GM12878 (cell line): Measurements from ENCODE around the gene PGAM2. TPM values are rescaled to one million over a fixed set of nuclear protein-coding genes. Genes with fewer than 3 reads are reported as not detected.

ENCODE experiments used
- ATAC-seq: fragments of 200-7000 bp; cut with Tn5 transposase; 3 replicates; pipeline ENCODE4 v1.9.1; 2020; ENCODE audit warnings: mild to moderate bottlenecking, moderate library complexity
- BruUV-seq: library from RNA; stranded (reverse); fragments of 400-500 nt; replicated peaks from 2 replicates; lab custom pipeline; 2021; lab: Mats Ljungman, UMichigan
- CTCF ChIA-PET: fragments of 300-600 bp; sonication (Branson Sonifier 250); formaldehyde crosslinking; extraction: SDS; loops from one replicate; lab custom pipeline; 2021; ENCODE audit warnings: inconsistent platforms; lab: Yijun Ruan, JAX
- POLR2A ChIA-PET: fragments of 350-600 bp; formaldehyde crosslinking; extraction: SDS; loops from one replicate; lab custom pipeline; 2021; ENCODE audit warnings: inconsistent platforms; lab: Charles Lee
- RAD21 ChIA-PET: fragments of 300-600 bp; sonication (Branson Sonifier 250); formaldehyde crosslinking; loops from one replicate; lab custom pipeline; 2023; ENCODE audit warnings: antibody characterized with exemption; ENCODE audit not compliant: unreplicated experiment; lab: Charles Lee
- SMC1A ChIA-PET: fragments of 300-600 bp; sonication (Branson Sonifier 250); formaldehyde crosslinking; loops from one replicate; lab custom pipeline; 2023; ENCODE audit not compliant: unreplicated experiment, uncharacterized antibody; lab: Charles Lee
- DNase-seq: peaks from one replicate; pipeline ENCODE4 v3.0.0-alpha.2; 2011; ENCODE audit warnings: low read depth, low spot score
- FAIRE-seq: peaks from 3 replicates; lab custom pipeline; 2011; peaks lifted over from hg19 to GRCh38; lab: Jason Lieb, UNC
- H2AFZ ChIP-seq: 2 replicates; pipeline ENCODE4 v1.6.0; 2011; ENCODE audit warnings: low read depth, low read length, control low read depth; ENCODE audit not compliant: control insufficient read depth
- H3K27ac ChIP-seq: 2 replicates; pipeline ENCODE4 v1.5.1; 2011; ENCODE audit warnings: control low read depth; ENCODE audit not compliant: control insufficient read depth, insufficient read depth
- H3K27me3 ChIP-seq, 2 experiments: replicated peaks in 1 of 2; 2 replicates each; pipeline versions ENCODE4 v1.6.0 to v1.6.1; 2011; ENCODE audit warnings: low read length in 1 of 2; ENCODE audit not compliant: control insufficient read depth in 2 of 2, insufficient read depth in 2 of 2
- H3K36me3 ChIP-seq, 2 experiments: 2 replicates each; pipeline ENCODE4 v1.5.1; 2011; ENCODE audit warnings: low read length in 1 of 2; ENCODE audit not compliant: control insufficient read depth in 2 of 2, insufficient read depth in 2 of 2
- H3K4me1 ChIP-seq: 2 replicates; pipeline ENCODE4 v1.6.1; 2011; ENCODE audit warnings: mild to moderate bottlenecking, low read length, moderate library complexity, mixed read lengths; ENCODE audit not compliant: control insufficient read depth, insufficient read depth
- H3K4me2 ChIP-seq: 2 replicates; pipeline ENCODE4 v1.6.0; 2011; ENCODE audit warnings: control low read depth; ENCODE audit not compliant: control insufficient read depth, insufficient read depth
- H3K4me3 ChIP-seq: fragments of 200-600 bp; sonication (generic); 2 replicates; pipeline ENCODE4 v1.5.1; 2016
- H3K79me2 ChIP-seq: 2 replicates; pipeline ENCODE4 v1.6.0; 2011; ENCODE audit warnings: low read length; ENCODE audit not compliant: control insufficient read depth, insufficient read depth
- H3K9ac ChIP-seq: 2 replicates; pipeline ENCODE4 v1.8.0; 2011; ENCODE audit warnings: low read length, control low read depth, mixed read lengths; ENCODE audit not compliant: control insufficient read depth, insufficient read depth
- H3K9me3 ChIP-seq: replicated peaks from 3 replicates; pipeline ENCODE4 v1.5.1; 2011; ENCODE audit warnings: mild to moderate bottlenecking, low read length; ENCODE audit not compliant: control insufficient read depth, insufficient read depth
- H4K20me1 ChIP-seq: 2 replicates; pipeline ENCODE4 v1.6.0; 2011; ENCODE audit not compliant: control insufficient read depth, insufficient read depth
- BMI1 ChIP-seq: fragments of 450-650 bp; IDR thresholded peaks from 2 replicates; pipeline ENCODE4 v1.6.1; 2016; ENCODE audit warnings: mild to moderate bottlenecking, moderate library complexity, borderline replicate concordance
- ESRRA ChIP-seq: IDR thresholded peaks from 2 replicates; pipeline ENCODE4 v1.6.1; 2012; ENCODE audit warnings: mild to moderate bottlenecking, low read length, improper control_type of control experiment
- KDM1A ChIP-seq: fragments of 200-600 bp; sonication (generic); IDR thresholded peaks from 2 replicates; pipeline ENCODE4 v1.6.1; 2016; ENCODE audit warnings: borderline replicate concordance
- NR2F1 ChIP-seq: fragments of 450-650 bp; conservative IDR thresholded peaks from 2 replicates; pipeline ENCODE4 v1.6.1; 2017; ENCODE audit warnings: mild to moderate bottlenecking
- STAT1 ChIP-seq: fragments of 450-650 bp; conservative IDR thresholded peaks from 2 replicates; pipeline ENCODE4 v1.6.1; 2014; ENCODE audit warnings: antibody characterized with exemption, mild to moderate bottlenecking
- YY1 ChIP-seq: IDR thresholded peaks from 2 replicates; pipeline ENCODE4 v1.6.1; 2011; ENCODE audit warnings: low read depth, mild to moderate bottlenecking, low read length
- WGBS: methylation state at CpG from one replicate; pipeline ENCODE4 v1.1.6; 2016; ENCODE audit warnings: low lambda C conversion rate; ENCODE audit not compliant: insufficient replicate concordance, insufficient coverage; ENCODE audit errors: missing lambda C conversion rate; 5-methylcytosine and 5-hydroxymethylcytosine counted together
- in situ Hi-C: fragments of 300-500 bp; cut with MboI; formaldehyde crosslinking; loops from 9 replicates; pipeline ENCODE4 v1.14.3; 2018; ENCODE audit warnings: mixed read lengths
- intact Hi-C: fragments of 100-400 bp; cut with micrococcal nuclease; formaldehyde crosslinking; loops from one replicate; pipeline ENCODE4 v1.14.2; 2022; ENCODE audit not compliant: unreplicated experiment
- polyA plus RNA-seq, 11 experiments: library from polyadenylated mRNA; depleted of rRNA in 4 of 11; unstranded in 6 of 11; stranded (reverse) in 5 of 11; fragments of >200 nt; fragmentation: Nextera tagmentation in 4 of 11; fragmentation: Illumina TruSeq in 1 of 11; extraction: Ambion mirVana in 4 of 11; extraction: Trizol in 1 of 11; gene quantifications; 1 replicate in 1 of 11; 2 replicates in 10 of 11; pipeline versions ENCODE4 v1.2.1 to v1.2.3, GENCODE V29; 2011 to 2016; ENCODE audit warnings: inconsistent platforms in 2 of 11, missing spikeins in 2 of 11, low read depth in 1 of 11
- total RNA-seq, 4 experiments: library from RNA; depleted of rRNA in 3 of 4; stranded (reverse); fragments of >200 nt in 3 of 4; fragmentation: Illumina TruSeq in 1 of 4; extraction: Trizol in 1 of 4; gene quantifications; 2 replicates each; pipeline versions ENCODE4 v1.2.1 to v1.2.3, GENCODE V29; 2013 to 2021
- TF ChIP-seq, protein P1 (sequence below): IDR thresholded peaks from 2 replicates; pipeline ENCODE4 v1.6.1; 2012; ENCODE audit warnings: low read length, inconsistent platforms

Gene PGAM2
- total and polyA plus RNA-seq, 10 of the 15 experiments (the other 5 are each of a cell fraction or from before 2014, with no cell fraction given): not detected

DNA sequence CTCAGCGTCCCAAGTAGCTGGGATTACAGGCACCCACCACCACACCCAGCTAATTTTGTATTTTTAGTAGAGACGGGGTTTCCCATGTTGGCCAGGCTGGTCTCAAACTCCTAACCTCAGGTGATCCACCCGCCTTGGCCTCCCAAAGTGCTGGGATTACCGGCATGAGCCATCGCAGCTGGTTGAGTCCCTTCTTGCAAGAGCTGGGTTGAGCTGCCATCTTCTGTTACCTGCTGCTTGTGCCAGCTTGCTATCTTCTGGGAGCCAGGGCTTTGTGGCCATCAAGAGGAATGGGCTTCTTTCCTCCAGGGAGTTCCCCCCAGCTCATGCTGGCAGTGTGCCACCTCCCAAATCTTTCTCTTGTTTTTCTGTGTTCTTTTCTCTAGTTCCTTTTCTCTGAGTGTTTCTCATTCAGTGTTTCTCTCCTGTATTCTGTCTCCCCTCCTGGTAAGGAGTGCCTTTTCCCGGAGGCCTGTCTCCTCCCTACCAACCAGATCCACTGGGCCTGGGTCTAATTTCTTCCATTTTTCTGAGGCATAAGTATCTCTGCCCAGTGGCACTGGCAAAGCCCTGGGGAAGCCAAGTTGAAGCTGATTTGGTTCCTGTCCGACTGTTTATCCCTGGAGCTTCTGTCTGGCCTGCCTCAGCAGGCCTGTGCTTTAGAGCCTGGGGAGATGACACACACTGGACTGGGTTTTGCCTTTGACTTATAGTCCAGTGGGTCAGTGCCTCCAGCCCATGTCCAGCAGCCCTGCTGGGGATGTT, 17.2 kb downstream of the PGAM2 start:
- WGBS: 86% methylated on average over 7 of the region's 7 CpGs
- no peak for FAIRE-seq
- H3K4me1 ChIP-seq: peaks cover 15% of the 10 kb centered on the region
- H3K9me3 ChIP-seq: no peaks in the 10 kb centered on the region; the same call in 2 of the 3 replicates
- H3K27me3 ChIP-seq: no peaks in the 10 kb centered on the region
- POLR2A ChIA-PET: interaction anchor here (0.6 kb wide), 2 partner anchors 520 to 741 kb away, joined by 4 to 5 read pairs; no protein-coding TSS in a partner anchor
- ATAC-seq: no peak
- H2AFZ ChIP-seq: no peak overlapping the region
- no TSS peak for BruUV-seq
- peaks cover 51% of the 10 kb centered on the region for H3K79me2 ChIP-seq
- no peak for DNase-seq
- CTCF ChIA-PET: no interaction called here
- intact Hi-C loops (no loop called here), in situ Hi-C loops (no loop called here)
- H3K27ac ChIP-seq: 0 out of 2 replicates have a peak overlapping the region, but pooled peaks have one; percentile 4
- SMC1A ChIA-PET: no interaction called here
- peaks cover 18 to 20% of the 10 kb centered on the region in 2 experiments for H3K36me3 ChIP-seq
- RAD21 ChIA-PET: interaction anchor here (0.8 kb wide), 1 partner anchor 318 kb away, joined by 3 read pairs; the partner anchor contains the start of gene COA1
- peaks cover 14% of the 10 kb centered on the region for H4K20me1 ChIP-seq
- TF ChIP-seq NR2F1 (no peak), STAT1 (no peak), YY1 (no peak), BMI1 (no peak), KDM1A (no peak), ESRRA (no peak)
- TF ChIP-seq, protein P1, sequence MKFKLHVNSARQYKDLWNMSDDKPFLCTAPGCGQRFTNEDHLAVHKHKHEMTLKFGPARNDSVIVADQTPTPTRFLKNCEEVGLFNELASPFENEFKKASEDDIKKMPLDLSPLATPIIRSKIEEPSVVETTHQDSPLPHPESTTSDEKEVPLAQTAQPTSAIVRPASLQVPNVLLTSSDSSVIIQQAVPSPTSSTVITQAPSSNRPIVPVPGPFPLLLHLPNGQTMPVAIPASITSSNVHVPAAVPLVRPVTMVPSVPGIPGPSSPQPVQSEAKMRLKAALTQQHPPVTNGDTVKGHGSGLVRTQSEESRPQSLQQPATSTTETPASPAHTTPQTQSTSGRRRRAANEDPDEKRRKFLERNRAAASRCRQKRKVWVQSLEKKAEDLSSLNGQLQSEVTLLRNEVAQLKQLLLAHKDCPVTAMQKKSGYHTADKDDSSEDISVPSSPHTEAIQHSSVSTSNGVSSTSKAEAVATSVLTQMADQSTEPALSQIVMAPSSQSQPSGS: no peak
- H3K4me3 ChIP-seq: no peak overlapping the region
- no peak overlapping the region for H3K9ac ChIP-seq
- peak overlapping the region; percentile 96; the same call in 1 of the 2 replicates for H3K4me2 ChIP-seq
